GM12872 (cell line): Measurements from ENCODE around the gene CDH12.
A peak's percentile ranks its signal among the peaks of the same experiment; 100 is the strongest.

Source experiments
- CTCF ChIP-seq: IDR thresholded peaks from 3 replicates; pipeline ENCODE4 v1.5.1; 2011; ENCODE audit warnings: low read depth, mild to moderate bottlenecking, low read length, moderate library complexity; ENCODE audit not compliant: insufficient read depth

The CDH12 gene

DNA sequence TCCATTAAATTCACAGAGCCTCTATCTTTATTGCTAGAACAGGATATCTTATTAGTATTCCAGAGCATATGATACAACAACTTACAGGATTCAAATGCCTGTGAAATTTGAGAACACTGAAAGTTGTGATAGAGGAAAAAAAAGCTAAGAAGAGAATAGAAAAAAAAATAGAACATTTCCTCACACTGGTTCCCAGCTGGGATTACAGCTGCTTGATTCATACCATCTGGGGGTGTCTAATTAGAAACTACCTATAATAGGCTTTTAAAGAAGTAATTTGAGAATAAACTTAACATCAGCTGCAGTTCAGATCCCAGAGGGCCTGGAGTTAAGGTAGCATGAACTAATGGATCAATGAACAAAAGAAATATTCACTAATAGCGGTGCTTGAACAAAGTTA is 922.0 kb downstream of the CDH12 start:
- TF ChIP-seq CTCF = no peak

DNA sequence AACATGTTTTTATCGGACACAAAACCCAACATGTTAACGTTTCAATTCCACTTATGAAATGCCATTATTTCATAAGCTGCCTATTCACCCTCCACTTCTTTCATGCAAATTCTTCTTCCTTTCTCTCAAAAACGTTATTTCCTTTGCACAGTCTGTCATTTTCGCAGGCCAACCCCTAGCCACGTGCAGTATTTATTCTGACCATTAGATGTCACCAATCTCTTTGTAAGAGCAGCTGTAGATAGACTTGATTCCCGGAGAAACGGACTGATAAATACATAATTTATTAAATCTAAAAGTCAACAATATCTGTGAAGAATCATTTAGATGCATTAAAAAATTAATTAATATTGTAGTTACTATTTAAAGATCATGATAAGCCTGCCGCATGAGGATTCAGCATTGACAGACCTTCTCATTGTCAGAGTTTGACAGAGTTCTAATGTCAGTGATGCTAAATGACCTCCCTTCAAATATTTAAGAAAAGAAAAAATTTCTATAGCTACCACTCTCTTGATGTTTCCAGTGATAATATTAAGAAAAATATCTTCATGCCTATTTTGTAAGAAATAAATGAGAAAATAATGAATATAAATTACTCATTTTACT is 933.6 kb downstream of the CDH12 start:
- TF ChIP-seq CTCF = peak; percentile 55

DNA sequence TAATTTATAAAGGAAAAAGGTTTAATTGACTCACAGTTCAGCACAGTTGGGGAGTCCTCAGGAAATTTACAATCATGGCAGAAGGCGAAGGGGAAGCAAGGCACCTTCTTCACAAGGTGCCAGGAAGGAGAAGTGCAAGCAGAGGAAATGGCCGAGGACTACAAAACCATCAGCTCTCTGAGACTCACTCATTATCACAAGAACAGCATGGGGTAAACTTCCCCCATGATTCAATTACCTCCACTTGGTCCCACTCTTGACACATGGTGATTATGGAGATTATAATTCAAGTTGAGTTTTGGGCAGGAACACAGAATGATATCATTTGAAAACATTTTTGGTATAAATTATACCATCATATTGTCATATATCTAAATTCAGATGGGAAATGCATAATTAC is 934.7 kb downstream of the CDH12 start:
- TF ChIP-seq CTCF = no peak

GRCh38 chr5:21910731-21911130 is 942.4 kb downstream of the CDH12 start:
- no peak for TF ChIP-seq CTCF

GRCh38 chr5:21895766-21896350 is 957.3 kb downstream of the CDH12 start:
- TF ChIP-seq CTCF = no peak

- TF ChIP-seq CTCF = no peak
Measured at GRCh38 chr5:21893161-21893560, 960.0 kb downstream of the CDH12 start.

GRCh38 chr5:21889581-21889980 is 963.6 kb downstream of the CDH12 start:
- TF ChIP-seq CTCF = no peak
